SU-DHL-6 (cell line): ENCODE measurements around the gene PCBP2.

Experiments
- H2AFZ ChIP-seq: fragments of 200-600 bp; sonication (generic); 2 replicates; pipeline ENCODE4 v1.6.1; 2014; ENCODE audit warnings: low read depth, mild to moderate bottlenecking, moderate library complexity, mixed read lengths, antibody characterized with exemption, low read length; ENCODE audit not compliant: severe bottlenecking
- H3F3A ChIP-seq: fragments of 200-600 bp; shearing (Covaris generic); 2 replicates; pipeline ENCODE4 v1.6.0; 2016; ENCODE audit warnings: antibody characterized with exemption, mild to moderate bottlenecking; ENCODE audit not compliant: insufficient read depth
- H3K27ac ChIP-seq: fragments of 200-600 bp; sonication (generic); 2 replicates; pipeline ENCODE4 v1.5.1; 2016; ENCODE audit warnings: low read depth, mild to moderate bottlenecking, low read length, moderate library complexity, mixed read lengths
- H3K27me3 ChIP-seq: fragments of 200-600 bp; sonication (generic), shearing (Covaris generic); 2 replicates; pipeline ENCODE4 v1.6.0; 2014; ENCODE audit warnings: mild to moderate bottlenecking, low read length
- H3K36me3 ChIP-seq: fragments of 200-600 bp; sonication (generic); 2 replicates; pipeline ENCODE4 v1.6.1; 2014; ENCODE audit warnings: mild to moderate bottlenecking, low read length, mixed read lengths
- H3K4me2 ChIP-seq: fragments of 300-600, 200-600 bp; shearing (Covaris generic), sonication (generic); 2 replicates; pipeline ENCODE4 v1.6.0; 2014; ENCODE audit warnings: low read length, low read depth, mild to moderate bottlenecking; ENCODE audit not compliant: poor library complexity, severe bottlenecking
- H3K4me3 ChIP-seq: fragments of 200-600 bp; sonication (generic); 2 replicates; pipeline ENCODE4 v1.5.1; 2014; ENCODE audit warnings: antibody characterized with exemption, low read length, mild to moderate bottlenecking, mixed read lengths; ENCODE audit not compliant: insufficient read depth, poor library complexity, severe bottlenecking
- H3K79me2 ChIP-seq: fragments of 200-600 bp; sonication (generic); 2 replicates; pipeline ENCODE4 v1.6.1; 2014; ENCODE audit warnings: mild to moderate bottlenecking, low read length, moderate library complexity; ENCODE audit not compliant: insufficient read depth
- H3K9ac ChIP-seq: fragments of 200-600 bp; sonication (generic); 2 replicates; pipeline ENCODE4 v1.7.0; 2014; ENCODE audit warnings: mild to moderate bottlenecking, low read length
- H3K9me2 ChIP-seq: fragments of 200-600 bp; sonication (generic); replicated peaks from 2 replicates; pipeline ENCODE4 v1.6.1; 2014; ENCODE audit warnings: low read length; ENCODE audit not compliant: insufficient read depth
- H3K9me3 ChIP-seq: fragments of 200-600 bp; sonication (generic); 2 replicates; pipeline ENCODE4 v1.6.1; 2014; ENCODE audit warnings: low read length, mixed read lengths; ENCODE audit not compliant: insufficient read depth
- H4K20me1 ChIP-seq: fragments of 200-600 bp; sonication (generic); 2 replicates; pipeline ENCODE4 v1.6.1; 2014; ENCODE audit warnings: low read depth, mild to moderate bottlenecking, antibody characterized with exemption, low read length, moderate library complexity, mixed read lengths
- EZH2phosphoT487 ChIP-seq: fragments of 200-600 bp; sonication (generic), shearing (Covaris generic); conservative IDR thresholded peaks from 2 replicates; pipeline ENCODE4 v1.6.1; 2018; ENCODE audit warnings: mild to moderate bottlenecking, antibody characterized with exemption, low read length, moderate library complexity, mixed read lengths
- TF ChIP-seq, protein P1 (sequence below): fragments of 200-600 bp; sonication (generic); IDR thresholded peaks from one replicate; pipeline ENCODE4 v1.5.1; 2017; ENCODE audit warnings: antibody characterized with exemption, mild to moderate bottlenecking, low read length, moderate library complexity; ENCODE audit not compliant: insufficient read depth, poor library complexity, severe bottlenecking

The PCBP2 gene

DNA sequence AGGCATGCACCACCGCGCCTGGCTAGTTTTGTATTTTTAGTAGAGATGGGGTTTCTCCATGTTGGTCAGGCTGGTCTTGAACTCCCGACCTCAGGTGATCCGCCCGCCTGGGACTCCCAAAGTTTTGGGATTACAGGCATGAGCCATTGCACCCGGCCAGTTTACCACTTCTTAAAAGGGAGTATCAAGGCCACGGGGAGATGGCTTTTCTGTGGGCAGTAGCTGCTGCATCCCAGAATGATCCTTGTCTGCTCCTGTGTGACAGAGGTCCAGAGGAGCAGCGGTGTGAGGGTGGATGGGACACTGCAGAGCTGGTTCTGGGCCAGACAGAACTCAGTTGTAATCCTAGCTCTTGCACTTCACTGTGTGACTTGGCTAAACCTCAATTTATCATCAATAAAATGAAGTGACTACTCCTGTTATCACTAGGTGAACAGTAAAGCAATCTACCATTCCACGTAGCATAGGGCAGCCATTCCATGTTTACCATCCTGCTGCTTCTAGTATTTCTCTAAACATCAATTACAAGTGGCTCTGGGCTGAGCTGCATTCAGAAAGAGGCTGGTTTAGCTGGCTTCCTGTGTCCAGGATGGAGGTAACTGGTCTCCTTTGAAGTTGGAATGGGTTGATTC is 58.4 kb downstream of the PCBP2 start:
- TF ChIP-seq, protein P1, sequence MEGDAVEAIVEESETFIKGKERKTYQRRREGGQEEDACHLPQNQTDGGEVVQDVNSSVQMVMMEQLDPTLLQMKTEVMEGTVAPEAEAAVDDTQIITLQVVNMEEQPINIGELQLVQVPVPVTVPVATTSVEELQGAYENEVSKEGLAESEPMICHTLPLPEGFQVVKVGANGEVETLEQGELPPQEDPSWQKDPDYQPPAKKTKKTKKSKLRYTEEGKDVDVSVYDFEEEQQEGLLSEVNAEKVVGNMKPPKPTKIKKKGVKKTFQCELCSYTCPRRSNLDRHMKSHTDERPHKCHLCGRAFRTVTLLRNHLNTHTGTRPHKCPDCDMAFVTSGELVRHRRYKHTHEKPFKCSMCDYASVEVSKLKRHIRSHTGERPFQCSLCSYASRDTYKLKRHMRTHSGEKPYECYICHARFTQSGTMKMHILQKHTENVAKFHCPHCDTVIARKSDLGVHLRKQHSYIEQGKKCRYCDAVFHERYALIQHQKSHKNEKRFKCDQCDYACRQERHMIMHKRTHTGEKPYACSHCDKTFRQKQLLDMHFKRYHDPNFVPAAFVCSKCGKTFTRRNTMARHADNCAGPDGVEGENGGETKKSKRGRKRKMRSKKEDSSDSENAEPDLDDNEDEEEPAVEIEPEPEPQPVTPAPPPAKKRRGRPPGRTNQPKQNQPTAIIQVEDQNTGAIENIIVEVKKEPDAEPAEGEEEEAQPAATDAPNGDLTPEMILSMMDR = no peak
- TF ChIP-seq EZH2phosphoT487 = no peak
- H3F3A ChIP-seq = no peaks in the 10 kb centered on the region
- H3K36me3 ChIP-seq = no peaks in the 10 kb centered on the region
- H4K20me1 ChIP-seq = no peaks in the 10 kb centered on the region
- no peak overlapping the region for H3K9ac ChIP-seq
- H3K27ac ChIP-seq = no peak overlapping the region
- no peak overlapping the region for H3K4me3 ChIP-seq
- no peaks in the 10 kb centered on the region for H3K27me3 ChIP-seq
- H3K4me2 ChIP-seq = no peak overlapping the region
- no peak overlapping the region for H2AFZ ChIP-seq
- H3K9me2 ChIP-seq = no peaks in the 10 kb centered on the region
- H3K79me2 ChIP-seq = no peaks in the 10 kb centered on the region
- H3K9me3 ChIP-seq = no peaks in the 10 kb centered on the region

DNA sequence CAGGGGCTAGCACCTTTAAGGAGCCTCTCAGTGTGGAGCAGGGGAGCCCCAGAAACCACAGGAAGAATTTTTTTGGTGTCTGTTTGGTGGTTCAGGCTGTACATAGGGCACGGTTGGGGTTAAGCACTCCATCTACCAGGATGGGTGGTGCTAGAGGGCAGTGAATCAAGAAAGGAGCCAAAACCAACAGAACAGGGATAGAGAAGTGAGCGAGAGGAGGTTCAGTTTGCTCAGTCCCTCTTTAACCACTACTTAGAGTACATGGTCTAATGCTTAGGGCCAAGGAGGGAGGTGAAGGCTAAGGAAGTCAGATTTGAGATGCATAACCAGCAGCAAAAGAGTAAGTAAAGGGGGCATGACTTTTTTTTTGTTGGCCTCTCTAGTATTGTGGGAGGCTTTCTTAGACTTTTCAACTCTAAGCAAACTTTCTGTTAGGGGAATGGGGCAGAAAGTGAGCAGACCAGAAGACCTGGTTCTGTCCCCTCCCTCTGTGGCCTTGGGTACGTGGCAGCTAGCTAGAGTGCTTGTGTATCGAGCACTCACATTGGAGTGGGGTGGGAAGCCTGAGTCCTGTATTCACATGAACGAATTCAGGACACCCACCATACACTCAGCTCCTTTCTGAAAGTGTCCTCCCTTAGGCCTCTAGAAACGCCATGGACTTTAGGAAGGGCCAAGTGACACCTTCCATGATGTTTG is 62.0 kb downstream of the PCBP2 start:
- Histone ChIP-seq H3K27ac (no peak overlapping the region), H3K4me2 (no peak overlapping the region), H3K9ac (no peak overlapping the region)

DNA sequence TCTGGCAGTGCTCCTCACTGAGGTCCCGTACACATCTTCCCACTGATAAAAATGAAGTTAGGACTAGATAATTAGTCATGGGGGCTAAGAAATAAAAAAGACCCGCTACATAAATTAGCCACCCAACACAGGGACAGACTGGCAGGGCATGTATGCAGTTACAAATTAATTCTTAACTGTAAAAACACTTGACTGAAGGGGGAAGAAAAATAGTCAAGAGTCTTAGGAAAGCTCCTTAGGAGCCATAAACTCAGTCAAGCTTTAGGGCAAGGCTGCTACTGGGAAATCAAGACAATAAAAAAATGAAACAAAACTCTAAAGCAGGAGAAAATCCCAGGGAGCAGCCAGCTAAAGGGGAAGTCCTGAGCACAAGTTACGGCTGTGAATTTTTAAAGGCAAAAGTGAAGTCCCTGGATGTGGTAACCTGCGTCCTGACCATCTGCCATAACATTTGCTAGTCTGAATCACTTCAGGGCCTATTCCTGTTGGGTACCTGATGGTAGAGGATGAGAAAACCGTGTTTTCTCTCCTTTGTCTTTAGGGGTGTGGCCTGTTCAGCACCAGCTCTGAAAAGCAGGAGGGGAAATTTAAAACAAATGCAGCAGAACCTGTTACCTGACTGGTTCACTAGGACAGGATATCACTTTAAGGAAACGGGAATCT is 62.9 kb downstream of the PCBP2 start:
- Histone ChIP-seq H3K9me3 (no peaks in the 10 kb centered on the region), H3F3A (no peaks in the 10 kb centered on the region), H3K27me3 (no peaks in the 10 kb centered on the region), H3K4me3 (no peak overlapping the region), H3K4me2 (no peak overlapping the region), H3K9ac (no peak overlapping the region), H4K20me1 (no peaks in the 10 kb centered on the region), H3K9me2 (no peaks in the 10 kb centered on the region), H2AFZ (no peak overlapping the region), H3K27ac (no peak overlapping the region), H3K36me3 (no peaks in the 10 kb centered on the region), H3K79me2 (no peaks in the 10 kb centered on the region)
- TF ChIP-seq, protein P1 = no peak
- no peak for TF ChIP-seq EZH2phosphoT487

More for the DNA sequence above, 62.0 kb downstream of the PCBP2 start:
- H3K36me3 ChIP-seq = no peaks in the 10 kb centered on the region
- TF ChIP-seq, protein P1 = no peak
- TF ChIP-seq EZH2phosphoT487 = no peak
- no peaks in the 10 kb centered on the region for H3F3A ChIP-seq
- no peaks in the 10 kb centered on the region for H3K79me2 ChIP-seq
- no peak overlapping the region for H3K4me3 ChIP-seq
- no peak overlapping the region for H2AFZ ChIP-seq
- no peaks in the 10 kb centered on the region for H3K9me3 ChIP-seq
- no peaks in the 10 kb centered on the region for H3K27me3 ChIP-seq
- no peaks in the 10 kb centered on the region for H3K9me2 ChIP-seq
- no peaks in the 10 kb centered on the region for H4K20me1 ChIP-seq
